Lung (tissue), 12 donors: ENCODE results near the gene SEC23B. TPM values are rescaled to one million over a fixed set of nuclear protein-coding genes. Genes with fewer than 3 reads are reported as not detected.

Experiments used
- ATAC-seq: fragments of 200-7000 bp; cut with Tn5 transposase; one replicate; pipeline ENCODE4 v1.9.1; 2020; ENCODE audit warnings: moderate number of reproducible peaks; ENCODE audit not compliant: insufficient read depth, low FRiP score
- DNase-seq, 3 donors: peaks; one replicate each; pipeline ENCODE4 v3.0.0-alpha.2; 2013 to 2017
- H3K27ac ChIP-seq, 2 donors: one replicate each; pipeline ENCODE4 v1.5.1; 2013; ENCODE audit warnings: mild to moderate bottlenecking in 2 of 2, moderate library complexity in 2 of 2, control low read depth in 1 of 2, inconsistent platforms in 1 of 2, low read depth in 1 of 2, low read length in 1 of 2
- H3K27me3 ChIP-seq, 3 donors: one replicate each; pipeline ENCODE4 v1.5.1; 2013; ENCODE audit warnings: low read length in 2 of 3; ENCODE audit not compliant: control insufficient read depth in 3 of 3, insufficient read depth in 3 of 3
- H3K36me3 ChIP-seq, 4 donors: one replicate each; pipeline ENCODE4 v1.5.1; 2013; ENCODE audit warnings: low read length in 4 of 4, mild to moderate bottlenecking in 1 of 4, moderate library complexity in 1 of 4; ENCODE audit not compliant: control insufficient read depth in 4 of 4, insufficient read depth in 4 of 4
- H3K4me1 ChIP-seq, 5 donors: one replicate each; pipeline ENCODE4 v1.5.1; 2013; ENCODE audit warnings: low read length in 5 of 5, mild to moderate bottlenecking in 2 of 5, moderate library complexity in 1 of 5; ENCODE audit not compliant: control insufficient read depth in 5 of 5, insufficient read depth in 5 of 5
- H3K4me3 ChIP-seq: one replicate; pipeline ENCODE4 v1.5.1; 2013; ENCODE audit warnings: mild to moderate bottlenecking, control low read depth, moderate library complexity
- H3K9ac ChIP-seq, 2 donors: one replicate each; pipeline ENCODE4 v1.5.1; 2013; ENCODE audit warnings: low read length in 2 of 2, control low read depth in 1 of 2; ENCODE audit not compliant: insufficient read depth in 1 of 2
- H3K9me3 ChIP-seq, 4 donors: one replicate each; pipeline ENCODE4 v1.5.1; 2013; ENCODE audit warnings: low read length in 3 of 4, mild to moderate bottlenecking in 1 of 4, moderate library complexity in 1 of 4; ENCODE audit not compliant: control insufficient read depth in 4 of 4, insufficient read depth in 3 of 4
- WGBS, 2 donors: extraction: QIAGEN DNeasy Blood & Tissue Kit; methylation state at CpG; one replicate each; pipeline ENCODE4 v1.1.7; 2013; 5-methylcytosine and 5-hydroxymethylcytosine counted together
- polyA plus RNA-seq, 2 donors: library from polyadenylated mRNA; stranded (reverse); fragments of 200-250 nt; gene quantifications; one replicate each; pipeline ENCODE4 v1.2.1, GENCODE V29; 2013
- total RNA-seq, 2 donors: library from RNA; depleted of rRNA in 1 of 2; stranded (reverse); fragments of >200 nt in 1 of 2; gene quantifications; one replicate each; pipeline ENCODE4 v1.2.1, GENCODE V29; 2014 to 2021
- TF ChIP-seq, protein P1 (sequence below): IDR thresholded peaks from 2 replicates; pipeline ENCODE4 v1.5.1; 2012; ENCODE audit warnings: mild to moderate bottlenecking; ENCODE audit errors: control extremely low read depth, extremely low read depth
- donor health status: control.
- donor health status: control.
- donor health status: Bipolar disorder and iron deficiency.
- donor health status: healthy.
- donor health status: DM: yes; HTN: yes; CAD: no.

SEC23B gene
- total and polyA plus RNA-seq, 4 donors = 10.3 to 79.5 (median 57.8) TPM

DNA sequence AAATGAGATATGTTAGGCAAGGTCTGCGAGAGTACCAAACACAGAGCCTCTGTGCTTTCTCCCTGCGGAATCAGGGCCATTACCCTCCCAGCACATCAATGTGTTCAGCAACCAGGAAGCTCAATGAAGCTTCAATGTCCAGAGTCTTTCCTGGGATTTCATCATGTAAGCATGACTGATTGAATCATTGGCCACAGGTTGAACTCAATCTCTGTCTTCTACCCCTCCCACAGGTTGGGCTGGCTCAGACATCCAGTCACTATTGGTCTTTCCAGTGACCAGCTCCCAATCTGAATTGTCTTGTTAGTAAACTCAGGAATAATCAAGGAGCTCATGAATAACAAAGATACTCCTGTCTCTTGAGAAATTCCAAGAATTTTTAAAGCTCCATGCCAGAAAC lies 77.4 kb downstream of the SEC23B start:
- ATAC-seq (no peak), DNase-seq (no peak)
- peaks cover 0 to 4% (median 0%) of the 10 kb centered on the region in 5 donors for H3K4me1 ChIP-seq
- H3K36me3 ChIP-seq = no peaks in the 10 kb centered on the region
- no peaks in the 10 kb centered on the region for H3K9me3 ChIP-seq
- H3K4me3 ChIP-seq = no peak overlapping the region
- H3K27me3 ChIP-seq = no peaks in the 10 kb centered on the region
- TF ChIP-seq, protein P1, sequence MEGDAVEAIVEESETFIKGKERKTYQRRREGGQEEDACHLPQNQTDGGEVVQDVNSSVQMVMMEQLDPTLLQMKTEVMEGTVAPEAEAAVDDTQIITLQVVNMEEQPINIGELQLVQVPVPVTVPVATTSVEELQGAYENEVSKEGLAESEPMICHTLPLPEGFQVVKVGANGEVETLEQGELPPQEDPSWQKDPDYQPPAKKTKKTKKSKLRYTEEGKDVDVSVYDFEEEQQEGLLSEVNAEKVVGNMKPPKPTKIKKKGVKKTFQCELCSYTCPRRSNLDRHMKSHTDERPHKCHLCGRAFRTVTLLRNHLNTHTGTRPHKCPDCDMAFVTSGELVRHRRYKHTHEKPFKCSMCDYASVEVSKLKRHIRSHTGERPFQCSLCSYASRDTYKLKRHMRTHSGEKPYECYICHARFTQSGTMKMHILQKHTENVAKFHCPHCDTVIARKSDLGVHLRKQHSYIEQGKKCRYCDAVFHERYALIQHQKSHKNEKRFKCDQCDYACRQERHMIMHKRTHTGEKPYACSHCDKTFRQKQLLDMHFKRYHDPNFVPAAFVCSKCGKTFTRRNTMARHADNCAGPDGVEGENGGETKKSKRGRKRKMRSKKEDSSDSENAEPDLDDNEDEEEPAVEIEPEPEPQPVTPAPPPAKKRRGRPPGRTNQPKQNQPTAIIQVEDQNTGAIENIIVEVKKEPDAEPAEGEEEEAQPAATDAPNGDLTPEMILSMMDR = no peak
- H3K27ac ChIP-seq = no peak overlapping the region
- no peak overlapping the region for H3K9ac ChIP-seq
- WGBS, 2 donors = 83 to 95% methylated on average over 2 of the region's 2 CpGs

DNA sequence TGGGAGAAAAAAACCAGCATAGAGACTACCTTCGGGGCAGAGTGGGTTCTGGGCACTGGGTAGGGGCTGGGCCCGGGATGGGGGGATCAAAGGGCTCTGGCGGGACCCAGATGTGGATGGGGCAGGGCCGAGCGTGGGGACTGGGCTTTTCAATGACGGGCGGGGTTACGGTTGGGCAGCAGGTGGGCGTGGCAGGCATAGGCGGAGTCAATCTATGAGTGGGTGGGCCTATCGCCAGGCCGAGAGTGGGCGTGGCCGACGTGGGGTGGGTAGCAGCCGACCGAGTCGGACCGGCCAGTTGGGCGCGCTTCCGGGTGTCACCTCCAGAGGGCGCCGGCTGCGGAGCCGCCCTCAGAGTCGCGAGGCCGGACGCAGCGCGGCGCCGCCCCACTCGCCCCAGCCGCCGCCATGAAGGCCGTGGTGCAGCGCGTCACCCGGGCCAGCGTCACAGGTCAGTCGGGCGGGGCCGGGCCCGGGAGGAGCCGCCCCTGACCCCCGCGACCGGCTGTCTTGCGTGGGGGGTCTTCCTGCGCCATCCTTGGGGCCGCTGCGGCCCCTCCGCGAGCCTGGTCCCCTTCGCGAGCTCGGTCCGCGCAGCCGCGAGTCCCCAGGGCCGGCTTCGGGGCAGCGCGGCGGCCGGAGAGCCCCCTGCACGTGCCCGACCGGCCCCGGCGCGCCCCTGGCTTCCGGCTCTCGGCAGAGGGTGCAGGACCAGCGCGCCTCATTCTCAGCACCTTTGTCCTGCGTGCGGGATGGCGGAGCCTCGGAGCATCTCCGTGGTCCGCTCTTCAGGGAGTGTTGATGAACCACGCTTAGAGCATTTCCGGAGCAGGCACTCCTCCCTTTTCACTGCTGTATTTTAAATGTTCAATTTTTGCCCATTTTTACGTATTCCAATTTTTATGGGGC lies 80.2 kb downstream of the SEC23B start, which contains the start of gene DTD1:
TSS of gene DTD1 (plus strand) at position 390 of the 909 bp plus-strand sequence. CDS start at position 409, 19 bp downstream.
- DNase-seq (peak; percentile 80 to 88 (median 82)), ATAC-seq (peak; percentile 98)
- Histone ChIP-seq H3K4me1 (peaks cover 0 to 4% (median 0%) of the 10 kb centered on the region in 5 donors), H3K9me3 (no peaks in the 10 kb centered on the region), H3K9ac (peak within 1 kb of the TSS; percentile 2 to 73), H3K4me3 (peak within 1 kb of the TSS; percentile 93), H3K27ac (peak within 1 kb of the TSS; percentile 48 to 84), H3K36me3 (no peaks in the 10 kb centered on the region), H3K27me3 (no peaks in the 10 kb centered on the region)
- TF ChIP-seq, protein P1 = peak; percentile 32
- WGBS, 2 donors = 0 to 1% methylated on average over 59 to 88 of the region's 88 CpGs

DNA sequence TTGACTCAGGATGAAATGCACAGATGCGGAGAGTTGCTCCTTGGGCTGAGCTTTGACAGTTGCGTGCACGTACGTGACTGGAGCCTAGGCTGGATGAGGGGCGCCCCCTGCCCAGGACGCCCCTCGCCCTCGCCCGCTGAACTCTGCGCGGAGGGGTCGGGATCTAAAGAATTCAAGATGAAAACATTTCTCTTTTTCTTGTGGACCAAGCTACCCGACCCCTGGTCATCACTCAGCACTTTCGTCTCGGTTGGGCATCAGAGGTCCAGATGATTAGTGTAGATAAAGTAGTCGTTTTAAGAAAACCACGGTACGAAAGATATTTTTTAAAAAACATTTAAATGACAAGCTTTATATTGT lies 80.8 kb downstream of the SEC23B start:
- Histone ChIP-seq H3K9ac (peak overlapping the region in 1 of 2 donors; percentile 73), H3K4me3 (peak overlapping the region; percentile 93), H3K27ac (peak overlapping the region; percentile 48 to 84), H3K36me3 (no peaks in the 10 kb centered on the region), H3K4me1 (peaks cover 0 to 4% (median 0%) of the 10 kb centered on the region in 5 donors), H3K27me3 (no peaks in the 10 kb centered on the region), H3K9me3 (no peaks in the 10 kb centered on the region)
- TF ChIP-seq, protein P1 = no peak
- ATAC-seq = no peak
- 7 to 11% methylated on average over 18 of the region's 18 CpGs for WGBS, 2 donors
- peak in 1 of 3 donors; percentile 18 for DNase-seq
